ENCODE results near the gene NACC2.
"Not testable (repeated sequence)": the region's sequence is repeated elsewhere in the genome, so short reads cannot be mapped to it uniquely, and the experiment has no call there.

NACC2 gene

DNA sequence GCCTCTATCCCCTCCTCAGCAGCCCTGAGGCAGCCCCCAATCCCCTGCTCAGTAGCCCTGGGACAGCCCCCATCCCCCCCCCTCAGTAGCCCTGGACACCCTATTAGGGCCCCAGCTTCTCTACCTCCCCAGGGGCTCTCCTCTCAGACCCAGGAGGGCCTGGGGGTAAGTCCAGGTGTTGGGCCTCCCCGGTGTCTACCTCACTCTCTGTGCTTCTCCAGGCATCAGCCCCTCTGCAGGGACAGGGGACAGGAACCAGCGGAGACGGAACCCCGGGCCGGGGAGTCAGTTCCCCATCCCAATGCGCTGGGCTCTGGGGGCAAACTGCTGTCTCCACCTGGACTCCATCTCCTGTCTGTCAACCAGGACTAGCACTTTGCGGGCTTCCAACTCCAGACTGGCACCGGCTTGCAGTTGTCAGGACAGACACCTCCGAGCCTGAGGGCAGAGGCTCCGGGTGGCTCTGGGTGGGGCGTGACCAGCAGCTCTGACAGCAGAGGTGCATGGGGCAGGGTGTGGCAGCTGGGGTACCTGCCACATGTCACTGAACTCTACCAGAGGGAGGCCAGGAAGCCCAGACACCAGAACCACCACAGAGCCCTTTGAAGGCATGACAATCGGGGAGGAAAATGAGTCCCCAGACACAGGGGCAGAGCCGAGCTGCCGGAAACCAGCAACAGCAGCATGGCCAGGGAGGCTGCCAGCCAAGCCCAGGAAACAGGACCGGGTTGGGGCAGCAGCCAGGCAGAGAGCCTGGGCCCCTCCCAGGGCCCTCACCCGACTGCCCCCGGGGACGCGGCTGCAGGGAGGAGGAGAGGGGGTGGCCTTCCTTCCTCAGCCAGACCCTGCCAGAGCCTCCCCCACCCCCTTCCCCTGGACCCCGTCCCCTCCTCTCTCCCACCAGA lies 116.2 kb downstream of the NACC2 start:
- peak; percentile 59 for DNase-seq (ENCODE audit: low spot score)

GRCh38 chr9:135976944-135977343 lies 118.1 kb downstream of the NACC2 start:
- no peak for DNase-seq (ENCODE audit: low spot score)

- DNase-seq (ENCODE audit: low spot score), result no peak
Measured at GRCh38 chr9:135976531-135976930, 118.6 kb downstream of the NACC2 start.

DNA sequence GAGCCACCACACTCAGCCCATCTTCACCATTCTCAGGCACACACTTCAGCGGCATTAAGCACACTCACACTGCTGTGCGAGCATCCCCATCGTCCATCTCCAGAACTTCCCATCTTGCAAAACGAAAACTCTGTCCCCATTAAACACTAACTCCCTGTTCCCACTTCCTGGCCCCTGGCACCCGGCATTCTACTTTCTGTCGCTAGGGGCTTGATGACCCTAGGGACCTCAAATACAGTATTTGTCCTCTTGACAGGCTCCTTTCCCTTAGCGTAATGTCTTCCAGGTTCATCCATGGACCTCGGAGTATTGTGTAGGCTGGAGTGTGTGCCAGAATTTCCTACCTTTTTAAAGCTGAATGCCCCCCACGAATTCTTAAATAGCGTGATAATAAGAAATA lies 119.3 kb downstream of the NACC2 start:
- DNase-seq (ENCODE audit: low spot score), result no peak

GRCh38 chr9:135974220-135974573 lies 120.9 kb downstream of the NACC2 start:
- no peak for DNase-seq (ENCODE audit: low spot score)

- DNase-seq (ENCODE audit: low spot score), result no peak
Measured at GRCh38 chr9:135973277-135974219, 121.5 kb downstream of the NACC2 start.

- no peak for DNase-seq (ENCODE audit: low spot score)
Measured at GRCh38 chr9:135971892-135972291, 123.2 kb downstream of the NACC2 start.

GRCh38 chr9:135971111-135971766 lies 123.8 kb downstream of the NACC2 start:
- peak; percentile 45 for DNase-seq (ENCODE audit: low spot score)

DNA sequence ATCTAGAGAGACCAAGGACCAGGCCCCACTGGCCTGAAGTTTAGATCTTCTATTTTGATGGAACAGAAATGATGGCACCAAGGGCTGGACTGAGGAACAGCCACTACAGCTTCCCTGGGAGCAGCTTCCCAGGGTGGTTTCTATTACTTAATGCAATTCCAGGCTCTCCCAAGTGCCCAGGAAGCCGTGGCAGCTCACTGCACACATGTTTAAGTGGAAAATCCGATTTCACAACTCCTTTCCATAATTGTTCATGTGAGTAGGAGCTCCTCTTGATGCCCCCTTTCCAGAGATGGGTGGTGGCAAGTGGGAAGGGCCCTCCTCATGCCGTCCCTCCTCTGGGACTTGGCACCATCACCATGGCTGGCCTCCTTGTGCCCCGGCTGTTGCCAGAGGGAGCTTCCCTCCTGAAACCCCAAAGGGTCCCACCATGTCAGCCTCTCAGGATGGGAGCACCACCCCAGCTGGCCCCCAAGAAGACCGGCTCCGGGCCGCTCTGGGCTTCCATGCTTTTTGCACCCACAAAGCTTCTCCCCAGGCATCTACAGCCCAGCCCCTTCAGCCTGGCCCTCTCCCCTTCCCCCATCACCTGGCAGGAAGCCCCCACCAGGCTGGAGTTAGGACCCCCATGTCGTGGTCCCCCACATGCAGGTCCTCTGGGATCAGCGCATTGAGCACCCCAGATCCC lies 124.8 kb downstream of the NACC2 start:
- DNase-seq (ENCODE audit: low spot score), result no peak

GRCh38 chr9:135969064-135969683 lies 125.9 kb downstream of the NACC2 start:
- no peak for DNase-seq (ENCODE audit: low spot score)

GRCh38 chr9:135968601-135969000 lies 126.5 kb downstream of the NACC2 start:
- no peak for DNase-seq (ENCODE audit: low spot score)

DNA sequence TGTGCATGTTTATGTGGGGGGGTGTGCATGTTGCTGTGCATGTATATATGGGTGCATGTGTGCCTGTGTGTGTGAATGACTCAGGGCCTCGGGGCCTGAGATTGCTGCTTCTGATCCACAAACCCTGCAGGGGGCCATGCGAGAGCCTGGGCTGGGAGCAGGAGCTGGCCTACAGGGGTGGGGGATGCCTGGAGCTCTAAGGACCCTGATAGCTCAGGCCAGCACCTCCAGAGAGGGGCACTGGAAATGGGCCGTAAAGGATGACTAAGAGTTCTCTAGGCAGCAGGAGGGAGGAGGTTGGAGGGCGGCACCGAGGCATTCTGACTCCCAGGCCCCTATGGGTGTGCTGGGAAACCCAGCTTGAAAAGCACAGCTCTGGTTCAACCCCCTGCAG lies 127.0 kb downstream of the NACC2 start:
- DNase-seq (ENCODE audit: low spot score), result no peak

DNA sequence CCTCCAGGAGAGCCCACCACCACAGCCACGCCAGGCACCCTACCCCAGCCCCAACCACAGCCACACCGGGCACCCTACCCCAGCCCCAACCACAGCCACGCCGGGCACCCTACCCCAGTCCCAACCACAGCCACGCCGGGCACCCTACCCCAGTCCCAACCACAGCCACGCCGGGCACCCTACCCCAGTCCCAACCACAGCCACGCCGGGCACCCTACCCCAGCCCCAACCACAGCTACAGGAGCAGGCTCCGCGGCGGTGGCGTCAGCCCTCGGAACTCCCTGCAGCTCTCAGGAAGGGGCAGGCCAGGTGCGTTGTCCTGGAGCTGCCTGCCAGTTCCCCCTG lies 128.2 kb downstream of the NACC2 start:
- not testable (repeated sequence) for DNase-seq (ENCODE audit: low spot score)

- DNase-seq (ENCODE audit: low spot score), result no peak
Measured at GRCh38 chr9:135965124-135965756, 129.8 kb downstream of the NACC2 start.

DNA sequence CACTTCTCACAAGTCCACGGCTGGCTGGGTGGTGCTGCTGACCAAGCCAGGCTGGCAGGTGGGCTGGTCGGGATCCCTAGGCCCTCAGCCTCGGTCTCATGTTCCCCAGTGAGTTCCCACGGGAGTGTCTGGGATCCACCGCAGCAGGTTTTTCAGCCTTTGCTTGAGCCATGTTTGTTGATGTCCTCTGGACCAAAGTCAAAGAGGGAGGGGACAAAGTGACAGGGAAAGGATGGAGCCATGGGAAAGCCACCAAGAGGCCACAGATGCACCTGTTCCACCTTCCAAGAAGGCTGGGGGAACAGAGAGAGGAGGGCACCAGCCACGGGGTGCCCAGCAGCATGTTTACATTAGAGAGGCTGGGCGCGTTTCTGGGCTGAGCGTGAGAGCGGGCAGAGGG lies 131.2 kb downstream of the NACC2 start:
- no peak for DNase-seq (ENCODE audit: low spot score)

- no peak for DNase-seq (ENCODE audit: low spot score)
Measured at GRCh38 chr9:135963338-135963737, 131.8 kb downstream of the NACC2 start.

DNA sequence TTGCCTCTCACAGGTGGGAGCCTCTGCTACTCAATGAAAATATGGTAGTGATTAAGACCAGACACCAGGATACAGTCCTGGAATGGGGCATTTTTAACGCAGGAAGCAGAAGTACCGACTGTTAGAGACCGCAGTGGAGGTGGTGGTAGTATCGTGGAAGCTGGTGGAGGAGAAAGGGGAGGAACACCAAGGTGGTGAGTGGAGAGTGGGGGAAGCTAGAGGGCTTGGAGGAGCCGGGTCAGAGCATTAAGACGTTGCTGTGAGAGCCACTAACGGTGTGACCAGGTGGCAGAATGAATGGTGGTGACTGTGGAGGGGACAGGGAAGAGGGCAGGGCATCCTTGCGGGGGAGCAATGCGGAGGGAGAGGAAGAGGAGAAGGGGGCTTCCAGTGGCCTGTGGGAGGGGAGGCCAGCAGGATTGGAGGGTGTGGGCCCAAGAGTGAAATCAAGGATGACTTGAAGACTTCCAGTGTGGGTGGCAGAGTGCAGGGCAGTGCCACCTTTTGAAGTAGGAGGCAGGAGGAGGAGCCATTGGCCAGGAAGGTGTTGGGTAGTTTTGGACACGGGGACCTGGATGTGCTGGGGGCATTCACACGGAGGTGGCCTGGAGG lies 132.3 kb downstream of the NACC2 start:
- no peak for DNase-seq (ENCODE audit: low spot score)

DNA sequence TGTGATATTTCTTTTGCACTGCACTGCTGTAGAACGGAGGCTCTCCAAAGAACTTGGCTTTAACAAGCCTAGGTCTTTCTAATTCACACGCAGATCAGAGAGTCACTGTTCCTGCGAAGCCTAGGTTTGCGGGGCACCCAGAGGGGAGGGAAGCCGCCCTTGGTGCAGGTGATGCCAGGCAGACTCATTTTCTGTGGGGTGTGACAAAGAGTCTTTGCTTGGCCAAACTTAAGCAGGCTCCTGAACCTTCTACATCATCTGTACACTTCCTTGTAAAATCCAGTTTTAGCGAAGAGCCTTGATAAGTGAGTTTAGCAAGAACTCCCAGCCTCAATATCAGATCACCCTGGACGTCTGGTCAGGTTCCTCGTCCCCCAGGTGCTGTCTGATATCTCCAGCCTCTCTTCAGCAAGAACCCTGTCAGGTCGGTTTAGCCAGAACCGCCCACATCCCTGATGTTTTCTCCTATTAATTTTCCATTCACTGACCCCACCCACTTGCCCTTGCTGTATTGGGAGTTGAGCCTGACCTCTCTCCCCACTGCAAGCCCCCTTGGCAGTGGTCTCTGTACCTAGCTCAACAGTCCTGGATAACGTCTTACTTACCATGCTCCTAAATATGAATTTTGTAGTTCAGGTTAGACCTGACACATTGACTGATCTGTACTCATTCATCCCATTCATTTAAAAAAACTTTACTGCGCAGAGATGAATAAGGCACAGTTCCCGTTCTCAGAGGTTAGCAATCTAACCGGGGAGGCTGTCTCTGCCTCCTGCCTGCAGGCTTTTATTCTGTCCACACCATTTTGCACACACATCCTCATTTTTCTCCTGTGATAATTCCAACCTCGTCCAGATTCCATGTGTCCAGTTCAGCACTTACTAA lies 133.0 kb downstream of the NACC2 start:
- no peak for DNase-seq (ENCODE audit: low spot score)

- DNase-seq (ENCODE audit: low spot score), result peak; percentile 100
Measured at GRCh38 chr9:135961277-135961715, 133.8 kb downstream of the NACC2 start, which contains the start of gene UBAC1. UBAC1 (minus strand) TSS chr9:135961373; CDS start chr9:135961162, 211 bp downstream.
